NCI-H187 (cell line): ENCODE results near the gene CLEC4C.

Experiments
- DNase-seq, 2 experiments: peaks; one replicate each; lab custom pipeline; 2025; lab: John Stamatoyannopoulos, UW

CLEC4C gene

DNA sequence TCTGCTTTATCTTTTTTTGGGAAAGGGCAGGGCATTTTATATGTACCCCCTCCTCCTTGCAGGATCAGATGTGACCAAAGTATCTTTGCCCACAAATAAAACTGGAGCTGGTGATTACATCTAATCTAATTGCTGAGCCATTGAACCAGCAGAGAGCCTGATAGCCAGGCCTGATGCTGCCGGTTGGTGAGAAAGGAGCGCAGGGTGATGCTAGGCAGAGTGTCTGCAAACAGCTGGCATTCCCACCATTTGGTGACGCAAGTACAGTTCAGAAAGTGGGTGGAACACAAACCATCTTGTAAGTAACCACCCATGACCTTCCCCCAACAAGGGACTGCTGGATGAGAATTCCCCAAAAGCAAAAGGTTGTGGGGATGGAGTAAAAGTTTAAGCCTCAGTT lies 23.2 kb downstream of the CLEC4C start:
- no peak for DNase-seq

DNA sequence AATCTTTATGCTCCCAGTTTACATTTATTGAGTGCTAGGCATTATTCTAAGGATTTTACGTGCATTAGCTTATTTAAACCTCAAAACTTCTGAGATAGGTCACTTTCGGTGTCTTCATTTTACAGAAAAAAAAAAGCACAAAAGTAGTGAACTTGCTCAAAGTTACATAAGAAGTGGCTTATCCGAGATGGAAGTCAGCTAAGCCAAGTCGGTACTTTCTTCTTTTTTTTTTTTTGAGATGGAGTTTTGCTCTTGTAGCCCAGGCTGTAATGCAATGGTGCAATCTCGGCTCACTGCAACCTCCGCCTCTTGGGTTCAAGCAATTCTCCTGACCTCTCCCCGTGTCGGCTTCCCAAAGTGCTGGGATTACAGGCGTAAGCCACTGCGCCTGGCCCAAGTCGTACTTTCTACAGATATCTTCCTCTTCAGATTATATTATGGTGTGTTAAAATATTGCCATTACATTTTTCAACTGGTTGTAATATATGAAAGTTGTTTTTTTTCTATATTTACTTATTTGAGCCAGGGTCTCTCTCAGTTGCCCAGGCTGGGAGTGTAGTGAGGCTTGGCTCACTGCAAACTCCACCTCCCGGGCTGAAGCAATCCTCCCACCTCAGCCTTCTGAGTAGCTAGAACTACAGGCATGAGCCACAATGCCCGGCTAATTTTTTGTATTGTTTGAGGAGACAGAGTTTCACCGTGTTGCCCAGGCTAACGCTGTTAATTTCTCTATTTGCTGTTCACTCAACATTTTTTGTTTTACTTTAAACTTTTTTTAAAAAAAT lies 27.0 kb downstream of the CLEC4C start:
- no peak for DNase-seq

DNA sequence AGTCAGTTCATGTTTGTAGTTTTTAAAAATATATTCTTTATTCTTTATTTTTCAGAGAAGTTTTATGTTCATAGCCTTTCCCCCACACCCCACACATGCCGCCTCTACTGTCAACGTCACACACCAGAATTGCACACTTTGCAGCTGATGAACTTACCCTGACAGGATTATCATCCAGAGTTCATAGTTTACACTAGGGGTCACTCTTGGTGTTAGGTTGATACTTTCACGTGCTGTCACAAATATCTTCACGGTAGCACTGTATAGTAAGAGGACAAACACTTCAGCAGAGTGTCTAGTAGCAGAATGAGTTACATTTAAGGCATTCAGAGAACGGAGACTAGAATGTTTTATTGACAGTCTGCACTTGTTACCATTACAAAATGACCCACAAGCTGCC lies 30.8 kb downstream of the CLEC4C start:
- no peak for DNase-seq

DNA sequence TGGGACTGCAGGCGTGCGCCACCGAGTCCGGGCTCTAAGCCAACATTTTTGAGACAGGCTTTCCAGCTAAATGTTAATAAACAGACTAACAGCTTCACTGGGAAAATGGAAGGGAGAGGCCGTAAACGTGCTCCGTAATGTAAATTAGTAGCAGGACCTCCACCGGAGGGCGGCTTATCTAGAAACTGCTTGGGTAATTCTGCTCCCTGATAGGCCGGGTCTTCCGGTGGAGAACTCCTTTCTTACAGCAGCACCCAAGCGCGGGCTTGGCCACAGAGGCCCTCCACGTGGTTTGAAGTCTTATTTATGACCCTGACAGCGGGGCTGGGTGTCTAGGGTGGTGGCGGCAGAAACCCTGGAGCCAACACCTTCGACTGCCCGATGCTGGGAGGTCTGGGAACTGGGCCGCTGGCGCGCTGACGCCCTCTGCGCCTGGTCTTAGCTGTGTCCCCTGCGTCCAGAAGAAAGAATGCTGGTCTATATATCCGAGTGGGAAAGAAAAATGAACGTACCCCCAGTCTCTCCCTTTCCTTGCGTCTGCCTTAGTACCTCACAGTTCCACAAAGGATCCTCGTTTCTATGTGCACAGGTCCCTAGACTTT lies 34.2 kb downstream of the CLEC4C start:
- no peak for DNase-seq

DNA sequence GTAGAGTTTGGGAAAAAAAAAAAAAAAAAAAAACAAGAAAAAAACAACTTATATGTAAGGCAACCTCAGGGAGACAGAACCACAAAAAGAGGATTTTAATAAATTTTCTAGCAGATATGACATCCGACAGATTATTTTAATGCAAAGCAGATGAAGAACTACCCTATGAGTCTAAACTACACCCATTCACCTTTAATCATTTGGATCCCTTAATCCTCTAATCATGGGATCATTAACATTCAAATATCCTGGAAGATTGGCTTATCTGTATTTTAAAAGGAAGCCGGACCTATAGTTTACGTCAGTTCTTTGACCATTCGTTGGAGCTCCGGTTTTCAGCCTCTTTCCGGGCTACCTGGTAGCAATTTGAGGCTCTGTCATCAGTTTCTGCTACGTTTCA lies 36.0 kb downstream of the CLEC4C start, which contains the start of gene DPPA3:
Gene DPPA3 (plus strand): TSS at position 301 of the 400 bp plus-strand sequence. CDS start 138 bp downstream, outside the sequence.
- DNase-seq = no peak

DNA sequence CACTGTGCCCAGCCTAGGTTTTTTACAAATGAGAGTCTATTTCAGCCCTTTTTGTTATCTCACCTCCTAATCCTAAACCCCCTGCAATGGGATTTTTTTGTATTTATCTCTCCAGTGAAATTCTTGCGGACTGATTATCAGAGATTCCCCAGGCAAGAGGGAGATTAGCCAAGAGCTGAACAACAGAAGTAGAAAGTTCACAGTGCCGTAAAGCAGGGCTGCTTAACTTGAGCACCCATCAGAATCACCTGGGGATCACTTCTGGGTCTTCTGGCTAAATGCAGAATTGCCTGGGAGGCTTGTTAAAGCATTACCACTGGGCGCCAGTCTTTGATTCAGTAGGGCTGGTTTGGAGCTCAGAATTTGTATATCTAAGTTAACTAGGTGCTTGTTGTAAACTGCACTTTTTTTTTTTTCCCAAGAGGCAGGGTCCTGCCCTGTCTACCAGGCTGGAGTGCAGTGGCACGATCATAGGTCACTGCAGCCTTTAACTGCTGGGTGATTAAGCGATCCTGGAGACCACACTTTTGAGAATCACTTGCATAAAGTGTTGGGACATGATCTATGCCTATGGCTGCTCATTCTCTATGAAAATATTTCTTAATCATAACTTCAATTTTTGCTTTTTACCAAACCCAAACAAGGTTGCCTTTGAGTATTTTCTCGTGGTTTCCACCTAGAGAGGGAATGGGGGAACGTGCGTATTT lies 37.1 kb downstream of the CLEC4C start:
- no peak for DNase-seq

DNA sequence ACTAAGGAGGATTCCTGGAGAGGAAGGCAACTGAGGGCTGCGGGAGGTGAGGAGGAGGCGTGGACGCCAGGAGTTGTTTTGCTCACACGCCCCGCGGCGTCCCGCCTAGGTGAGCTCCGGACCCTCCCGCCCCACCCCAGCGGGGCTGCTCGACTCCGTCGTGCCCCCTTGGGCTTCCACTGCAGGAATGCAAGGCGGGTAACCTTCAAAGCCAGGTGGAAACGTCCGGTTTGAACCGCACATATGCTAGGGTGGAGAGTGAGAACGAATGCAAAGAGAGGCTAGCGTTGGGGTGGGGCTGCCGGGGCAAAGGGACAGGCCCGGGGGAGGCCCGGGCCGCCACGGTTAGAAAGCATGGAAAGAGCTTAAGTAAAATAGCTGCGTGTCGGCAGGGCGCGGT lies 41.3 kb downstream of the CLEC4C start:
- DNase-seq = no peak

DNA sequence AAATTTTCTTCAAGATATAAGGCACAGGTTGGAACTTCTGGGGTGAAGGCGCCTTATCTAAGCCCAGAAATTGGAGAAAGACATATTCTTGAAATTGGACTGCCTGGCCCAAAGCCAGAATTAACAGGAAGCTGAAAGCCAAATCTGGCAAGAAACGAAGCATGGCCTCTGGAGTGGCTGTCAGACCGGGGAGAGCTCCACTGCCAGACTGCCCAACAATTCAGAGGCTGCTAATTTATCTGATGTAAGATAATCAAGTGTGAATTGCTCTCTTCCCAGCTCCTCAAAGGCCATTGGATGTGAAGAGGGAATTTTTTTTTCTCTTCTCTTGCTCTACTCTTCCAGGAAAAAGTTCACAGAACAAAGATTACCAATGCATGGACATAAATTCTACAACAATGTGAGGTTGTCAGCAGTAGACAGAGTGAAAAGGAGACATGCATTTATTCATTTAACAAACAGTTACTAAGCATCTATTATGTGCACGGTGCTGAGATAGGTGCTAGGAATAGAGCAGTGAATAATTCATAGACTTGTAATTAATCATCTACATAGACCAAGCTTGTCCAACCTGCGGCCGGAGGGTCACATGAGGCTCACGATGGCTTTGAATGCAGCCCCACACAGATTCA lies 51.5 kb downstream of the CLEC4C start, which contains the start of gene GDF3:
Gene GDF3 (minus strand): TSS at position 210 of the 632 bp plus-strand sequence. CDS start 47 bp downstream, at position 163.
- DNase-seq = no peak

DNA sequence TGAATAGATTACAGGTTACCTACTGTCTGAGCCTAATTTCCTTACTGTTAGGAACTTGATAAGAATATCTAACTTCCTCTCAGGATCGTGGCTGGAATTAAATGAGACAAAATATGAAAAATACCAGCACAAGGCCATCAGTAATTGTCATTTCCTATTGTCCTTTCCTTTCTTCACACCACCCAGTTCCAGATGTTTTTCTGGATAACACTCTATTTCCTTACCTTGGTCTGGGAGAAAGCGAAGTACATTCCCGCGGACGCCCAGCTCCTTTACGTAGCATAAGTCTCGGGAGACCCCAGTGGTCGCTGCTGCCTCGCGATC lies 52.0 kb downstream of the CLEC4C start:
- DNase-seq = no peak

DNA sequence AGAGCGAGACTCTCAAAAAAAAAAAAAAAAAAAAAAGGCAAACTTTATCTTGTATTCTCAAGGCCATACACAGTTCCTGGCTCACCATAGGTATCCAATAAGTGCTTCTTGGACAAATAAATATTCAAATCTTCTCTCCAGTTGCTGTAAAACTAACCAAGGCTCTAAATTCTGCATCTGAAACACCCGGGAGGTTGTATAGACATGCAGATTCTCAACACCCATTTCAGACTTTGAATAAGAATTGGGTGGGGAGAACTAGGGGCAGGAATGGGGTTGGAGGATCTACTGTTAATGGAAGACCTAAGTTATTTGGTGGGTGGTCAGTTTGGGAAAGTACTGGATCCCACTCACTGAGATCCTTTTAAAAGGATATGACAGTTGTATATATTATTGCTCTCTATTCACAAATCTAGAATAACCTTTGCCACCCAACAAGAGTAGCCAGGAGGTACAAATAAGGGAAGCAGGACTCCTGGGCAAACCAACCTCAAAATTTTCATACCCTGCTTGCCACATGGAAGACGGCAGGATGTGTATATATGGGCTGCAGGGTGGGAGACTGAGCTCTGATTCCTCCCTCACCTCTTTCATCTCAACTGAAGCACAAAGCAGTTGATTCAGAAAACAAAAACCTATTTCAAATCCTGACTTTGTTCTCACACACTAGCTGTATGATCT lies 52.5 kb downstream of the CLEC4C start:
- no peak for DNase-seq

DNA sequence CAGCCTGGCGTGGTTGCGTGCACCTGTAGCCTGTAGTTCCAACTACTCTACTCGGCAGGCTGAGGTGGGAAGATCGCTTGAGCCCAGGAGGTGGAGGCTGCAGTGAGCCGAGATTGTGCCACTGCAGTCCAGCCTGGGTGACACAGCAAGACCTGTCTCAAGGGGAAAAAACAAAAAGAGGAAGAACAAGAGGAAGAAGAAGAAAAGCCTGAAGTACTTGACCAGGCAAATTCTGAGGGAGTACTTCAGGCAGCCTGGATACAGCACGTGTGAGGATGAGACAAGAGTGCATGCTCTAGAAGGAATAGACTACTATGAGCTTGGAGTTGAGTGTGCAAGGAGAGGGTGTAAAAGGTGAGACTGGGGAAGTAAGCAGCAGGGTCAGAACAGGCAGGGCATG lies 53.4 kb downstream of the CLEC4C start:
- no peak for DNase-seq

DNA sequence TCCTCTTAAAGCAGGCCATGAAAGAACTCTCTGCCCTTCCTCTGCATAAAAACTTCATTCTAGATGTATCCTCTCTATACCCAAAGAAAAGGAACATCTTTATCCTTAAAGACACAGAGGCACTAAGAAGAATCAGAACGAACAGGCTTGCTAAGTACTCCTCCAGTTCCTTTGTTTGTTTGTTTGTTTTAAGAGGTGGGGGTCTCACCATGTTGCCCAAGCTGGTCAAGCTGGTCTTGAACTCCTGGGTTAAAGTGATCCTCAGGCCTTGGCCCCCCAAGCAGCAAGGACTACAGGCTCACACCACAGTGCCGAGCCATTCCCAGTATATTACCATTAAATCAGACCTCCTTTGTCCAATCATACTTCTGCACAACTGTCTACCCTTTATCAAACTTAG lies 65.6 kb downstream of the CLEC4C start:
- no peak for DNase-seq
